GM18858 (cell line): Measurements from ENCODE around the gene NKX6-2.

Source experiments
- ATAC-seq: cut with Tn5 transposase; IDR thresholded peaks from one replicate; pipeline ENCODE4 v1.9.1; 2021; ENCODE audit not compliant: unreplicated experiment

The NKX6-2 gene

GRCh38 chr10:132813001-132813401, 27.1 kb upstream of the NKX6-2 start:
- ATAC-seq = no peak

- ATAC-seq = no peak
Measured at GRCh38 chr10:132812520-132812919, 26.6 kb upstream of the NKX6-2 start.

DNA sequence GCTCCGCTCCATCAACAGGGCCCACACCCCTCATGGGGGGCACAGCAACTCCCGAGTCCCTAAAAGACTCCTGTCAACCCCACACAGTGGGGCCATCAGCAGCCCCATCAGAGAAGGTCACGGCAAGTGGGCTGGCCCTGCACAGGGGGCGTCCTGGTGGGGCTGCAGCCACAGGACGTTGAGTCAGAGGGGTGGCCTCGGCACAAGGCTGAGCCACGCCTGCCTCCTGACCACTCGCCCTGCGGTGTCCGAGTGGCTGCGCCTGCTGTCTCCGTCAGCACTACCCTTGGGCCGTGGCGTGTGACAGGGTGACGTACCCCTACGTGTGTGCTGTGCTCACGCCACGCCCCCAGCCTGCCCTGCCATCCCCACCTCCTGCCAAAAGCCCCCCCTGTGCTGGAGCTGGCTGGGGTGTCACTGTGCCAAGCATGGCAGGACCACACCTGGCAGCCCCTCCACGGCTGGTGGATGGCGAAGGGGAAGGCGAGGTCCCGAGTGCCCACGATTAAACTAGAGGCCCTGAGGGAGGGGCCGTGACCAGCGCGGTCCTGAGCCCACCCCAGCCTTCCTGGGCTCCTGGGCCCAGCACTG, 26.0 kb upstream of the NKX6-2 start:
- ATAC-seq = no peak

DNA sequence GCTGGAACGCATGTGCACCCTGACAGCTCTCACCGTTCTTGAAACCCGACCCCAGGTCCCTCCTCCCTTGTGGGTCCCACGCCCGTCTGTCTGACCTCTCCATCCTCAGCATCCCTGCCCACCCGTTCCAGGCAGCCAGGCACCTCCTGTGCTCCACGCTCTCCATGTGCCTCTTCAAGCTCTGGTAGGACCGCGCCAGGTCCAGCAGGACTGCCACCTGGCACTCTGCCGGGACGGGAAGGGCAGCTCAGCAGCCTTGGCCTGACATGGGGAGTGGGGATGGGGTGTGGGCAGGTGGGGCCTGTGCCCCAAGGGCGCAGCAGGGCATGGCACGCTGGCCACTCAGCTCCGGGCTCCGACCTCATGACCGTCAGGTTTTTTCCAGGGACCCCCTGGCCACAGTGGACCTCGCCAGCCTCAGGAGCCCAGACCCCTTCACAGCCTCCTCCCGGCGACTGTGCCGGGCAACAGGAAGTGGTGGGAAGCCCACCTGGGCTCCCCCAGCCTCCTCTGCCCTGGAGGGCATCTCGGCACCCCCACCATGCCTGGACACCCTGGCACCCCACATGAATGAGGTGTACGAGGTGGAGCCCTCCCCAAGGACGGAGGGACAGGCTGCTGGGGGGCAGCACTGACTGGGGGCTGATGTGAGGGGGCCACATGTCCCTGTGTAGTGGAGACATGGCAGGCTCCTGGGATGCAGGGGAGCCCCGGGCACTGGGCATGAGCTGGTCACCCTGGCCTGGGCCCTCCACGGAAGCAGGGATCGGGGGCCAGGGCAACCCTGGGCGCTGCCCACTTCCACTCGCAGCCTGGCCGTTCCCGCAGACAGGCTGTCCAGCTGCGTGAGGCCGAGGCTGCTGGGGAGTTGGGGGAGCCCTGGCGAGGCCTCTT, 25.1 kb upstream of the NKX6-2 start:
- no peak for ATAC-seq

- ATAC-seq = no peak
Measured at GRCh38 chr10:132810141-132810806, 24.3 kb upstream of the NKX6-2 start.

DNA sequence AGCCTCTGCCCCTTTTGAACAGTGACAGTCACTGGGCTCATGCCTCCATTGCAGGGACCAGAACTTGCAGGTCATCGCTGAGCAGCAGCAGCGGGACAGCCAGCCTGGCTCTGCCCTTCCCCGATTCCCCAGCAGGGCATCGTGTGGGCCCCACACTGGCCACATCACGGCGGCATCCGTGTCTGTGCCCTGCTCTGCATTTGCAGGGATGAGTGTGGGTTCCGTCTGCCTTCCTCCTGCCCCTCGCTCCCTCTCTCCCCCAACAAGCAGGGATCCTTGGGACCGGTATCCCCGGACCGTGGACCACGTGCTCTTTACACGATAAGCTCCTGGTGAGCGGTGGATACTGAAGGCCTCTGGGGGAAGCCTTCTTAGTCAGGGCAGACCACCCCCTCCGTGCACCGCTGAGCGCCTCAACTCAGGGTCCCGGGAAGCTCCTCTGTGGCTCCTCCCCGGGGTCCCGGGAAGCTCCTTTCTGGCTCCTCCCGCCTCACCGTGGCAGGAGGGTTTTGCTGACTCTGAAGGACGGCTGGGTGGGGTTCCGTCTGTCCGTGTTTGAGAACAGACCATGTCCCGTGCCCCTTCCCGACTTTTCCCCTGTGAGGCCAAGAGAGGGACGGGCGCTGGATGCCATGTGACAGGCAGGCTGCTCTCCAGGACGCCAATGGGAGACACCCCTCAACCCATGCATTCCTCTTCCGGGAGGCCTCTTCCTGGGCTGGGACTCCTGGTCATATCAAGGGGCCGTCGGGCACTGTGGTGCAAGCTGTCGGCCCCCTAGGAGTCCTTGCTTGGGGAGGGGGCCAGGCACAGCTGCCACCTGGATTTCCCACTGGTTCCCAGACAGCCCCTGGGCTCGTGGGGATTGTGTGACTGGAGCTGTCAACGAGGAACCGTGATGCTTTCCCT, 23.5 kb upstream of the NKX6-2 start:
- ATAC-seq = no peak

DNA sequence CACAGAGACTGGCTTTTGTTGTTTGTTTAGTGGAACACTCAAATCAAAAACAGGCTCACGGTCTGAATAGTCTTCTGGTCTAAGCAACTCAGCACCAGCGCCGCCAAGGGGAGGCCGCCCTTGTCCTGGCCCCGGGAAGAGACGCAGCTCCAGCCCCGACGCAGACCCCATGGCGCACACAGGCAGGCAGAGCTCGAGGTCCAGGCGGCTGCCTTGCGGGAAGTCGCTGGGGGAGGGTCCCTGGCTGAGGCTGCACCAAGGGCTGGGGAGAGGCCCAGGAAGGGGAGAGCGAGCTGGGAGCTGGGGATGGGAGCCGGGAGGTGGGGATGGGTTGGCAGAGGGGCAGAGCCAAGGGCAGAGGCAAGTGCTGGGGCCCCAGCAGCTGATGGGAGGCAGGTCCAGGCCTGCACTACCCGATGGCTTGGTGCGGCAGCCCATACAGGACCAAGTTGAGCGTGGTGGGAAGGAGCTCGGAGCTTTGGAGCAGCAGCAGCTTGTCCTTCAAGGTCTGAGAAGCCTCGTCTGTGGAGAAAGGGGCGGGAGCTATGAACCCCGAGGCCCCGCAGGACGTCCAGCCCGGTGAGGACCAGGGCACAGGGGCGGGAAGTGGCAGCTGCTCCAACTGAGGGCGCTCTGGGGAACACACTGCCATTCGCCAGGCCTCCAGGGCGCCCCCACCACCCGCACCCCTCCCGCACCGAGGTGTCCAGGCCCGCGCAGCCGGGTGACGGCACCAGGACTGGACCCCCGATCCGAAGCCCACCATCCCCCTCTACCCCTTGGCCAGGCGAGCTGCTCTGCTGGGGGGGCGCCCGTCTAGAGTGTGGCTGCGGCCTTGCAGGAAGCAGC, 22.7 kb upstream of the NKX6-2 start:
- ATAC-seq = no peak

DNA sequence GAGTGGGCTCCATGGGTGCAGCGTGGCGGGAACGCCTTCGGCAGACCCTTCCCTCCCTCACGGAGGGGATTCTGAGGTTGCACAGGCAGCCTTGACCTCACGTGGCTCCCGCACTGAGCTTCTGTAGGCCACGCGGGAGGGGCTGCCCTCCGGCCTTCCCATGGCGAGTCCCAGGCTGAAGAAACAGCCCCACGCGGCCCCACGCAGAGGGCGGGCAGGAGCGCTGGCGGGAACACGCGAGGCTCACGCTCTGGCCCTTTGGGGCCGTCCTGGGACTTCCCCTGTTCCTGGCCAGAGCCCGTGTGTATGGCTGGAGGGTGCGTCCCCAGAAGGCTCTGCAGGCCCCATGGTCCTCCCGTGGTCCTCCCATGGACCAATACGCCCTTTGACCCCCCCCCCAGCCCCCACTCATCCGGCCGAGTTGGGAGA, 21.7 kb upstream of the NKX6-2 start:
- no peak for ATAC-seq

- ATAC-seq = no peak
Measured at GRCh38 chr10:132806561-132807003, 20.6 kb upstream of the NKX6-2 start.

- ATAC-seq = no peak
Measured at GRCh38 chr10:132806110-132806509, 20.2 kb upstream of the NKX6-2 start.

GRCh38 chr10:132805599-132805998, 19.7 kb upstream of the NKX6-2 start:
- ATAC-seq = no peak

- ATAC-seq = no peak
Measured at GRCh38 chr10:132804785-132805426, 19.0 kb upstream of the NKX6-2 start.

DNA sequence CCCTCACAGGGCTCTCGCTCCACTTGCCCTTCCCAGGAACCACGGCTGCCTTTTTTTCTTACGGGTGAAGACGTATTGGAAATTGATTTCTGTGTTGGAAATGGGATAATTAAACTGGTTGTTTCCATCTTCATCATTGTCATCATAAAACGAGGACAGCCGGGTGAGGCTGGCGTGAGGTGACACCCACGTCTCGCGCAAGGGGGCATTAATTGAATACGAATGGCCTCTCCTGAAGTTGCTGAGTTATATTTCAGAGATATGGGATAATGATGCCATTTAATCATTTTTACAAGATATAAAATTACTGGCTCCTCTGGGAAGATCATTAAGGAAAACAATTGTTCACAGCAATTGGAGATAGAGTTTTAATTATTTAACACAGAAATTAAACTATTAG, 18.3 kb upstream of the NKX6-2 start:
- ATAC-seq = no peak

DNA sequence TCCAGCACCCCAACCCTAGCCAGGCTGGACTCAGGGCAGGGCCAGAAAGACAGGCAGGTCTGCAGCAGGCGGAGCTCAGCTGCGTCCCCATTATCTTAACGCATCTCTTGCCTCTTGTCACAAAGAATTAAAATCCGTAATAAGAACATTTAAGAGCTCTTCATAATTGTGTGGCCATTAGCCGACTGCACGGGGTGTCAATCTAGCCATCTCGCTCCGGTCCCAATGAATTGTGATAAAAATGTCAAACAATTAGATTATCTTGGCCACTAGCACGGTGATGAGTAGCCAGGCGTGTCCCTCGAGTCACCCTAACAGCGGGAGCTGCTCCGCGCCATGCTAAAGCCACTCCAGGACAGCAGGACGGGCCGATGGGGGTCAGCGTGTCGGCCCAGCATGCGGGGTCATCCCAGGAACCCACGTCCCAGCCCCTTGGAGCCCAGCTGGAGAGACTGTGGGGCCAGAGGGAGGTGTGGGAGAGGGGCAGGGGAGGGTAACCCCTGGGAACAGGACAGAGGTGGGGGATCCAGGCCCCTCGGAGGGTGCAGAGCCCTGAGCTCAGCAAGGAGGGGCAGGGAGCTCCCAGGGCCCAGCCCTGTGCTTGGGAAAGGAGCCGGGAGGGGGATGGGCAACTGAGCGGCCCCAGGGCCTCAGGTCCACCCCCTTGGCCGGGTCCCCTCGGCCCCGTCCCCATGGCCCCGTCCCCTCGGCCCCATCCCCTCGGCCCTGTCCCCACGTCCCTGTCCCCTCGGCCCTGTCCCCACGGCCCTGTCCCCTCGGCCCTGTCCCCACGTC, 17.7 kb upstream of the NKX6-2 start:
- no peak for ATAC-seq

DNA sequence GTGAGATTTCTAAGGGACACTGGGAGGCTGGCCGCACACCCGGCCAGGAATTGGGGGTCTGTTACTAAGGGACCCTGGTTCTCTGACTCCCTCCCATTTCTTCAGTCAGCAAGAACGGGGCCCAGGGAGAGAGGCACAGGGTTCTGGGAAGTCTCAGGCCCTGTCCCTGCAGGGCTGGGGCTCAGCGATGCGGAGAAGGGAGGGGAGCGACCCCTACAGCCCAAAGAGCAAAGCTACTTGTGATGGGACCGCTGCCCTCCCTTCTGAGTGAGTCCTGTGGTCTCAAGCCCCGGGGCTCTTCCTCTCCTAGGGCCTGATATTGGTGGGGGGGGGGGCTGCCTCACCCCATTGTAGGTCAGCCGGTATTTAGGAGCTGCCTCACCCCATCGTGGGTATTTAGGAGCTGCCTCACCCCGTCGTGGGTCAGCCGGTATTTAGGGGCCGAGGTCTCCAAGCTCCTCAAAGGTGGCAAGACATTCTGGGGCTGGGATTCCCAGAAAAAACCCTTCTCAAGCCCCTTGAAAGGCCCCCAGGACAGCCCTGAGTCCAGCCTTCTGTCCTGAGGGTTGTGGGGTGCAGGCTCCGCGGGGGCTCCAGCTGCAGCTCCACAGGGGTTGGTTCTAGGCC, 16.9 kb upstream of the NKX6-2 start:
- no peak for ATAC-seq

GRCh38 chr10:132802048-132802447, 16.1 kb upstream of the NKX6-2 start:
- ATAC-seq = no peak

- ATAC-seq = no peak
Measured at GRCh38 chr10:132799865-132800264, 13.9 kb upstream of the NKX6-2 start.

- no peak for ATAC-seq
Measured at GRCh38 chr10:132798876-132799275, 12.9 kb upstream of the NKX6-2 start.
